NCI-H2196 treated with DMSO at 0.1 percent for 48 hours (cell line): ENCODE data around the gene UNCX.
"Not testable (repeated sequence)": the region's sequence is repeated elsewhere in the genome, so short reads cannot be mapped to it uniquely, and the experiment has no call there.

ENCODE experiments used
- DNase-seq: peaks from one replicate; lab custom pipeline; 2025; ENCODE audit not compliant: unreplicated experiment; lab: John Stamatoyannopoulos, UW

Gene UNCX

DNA sequence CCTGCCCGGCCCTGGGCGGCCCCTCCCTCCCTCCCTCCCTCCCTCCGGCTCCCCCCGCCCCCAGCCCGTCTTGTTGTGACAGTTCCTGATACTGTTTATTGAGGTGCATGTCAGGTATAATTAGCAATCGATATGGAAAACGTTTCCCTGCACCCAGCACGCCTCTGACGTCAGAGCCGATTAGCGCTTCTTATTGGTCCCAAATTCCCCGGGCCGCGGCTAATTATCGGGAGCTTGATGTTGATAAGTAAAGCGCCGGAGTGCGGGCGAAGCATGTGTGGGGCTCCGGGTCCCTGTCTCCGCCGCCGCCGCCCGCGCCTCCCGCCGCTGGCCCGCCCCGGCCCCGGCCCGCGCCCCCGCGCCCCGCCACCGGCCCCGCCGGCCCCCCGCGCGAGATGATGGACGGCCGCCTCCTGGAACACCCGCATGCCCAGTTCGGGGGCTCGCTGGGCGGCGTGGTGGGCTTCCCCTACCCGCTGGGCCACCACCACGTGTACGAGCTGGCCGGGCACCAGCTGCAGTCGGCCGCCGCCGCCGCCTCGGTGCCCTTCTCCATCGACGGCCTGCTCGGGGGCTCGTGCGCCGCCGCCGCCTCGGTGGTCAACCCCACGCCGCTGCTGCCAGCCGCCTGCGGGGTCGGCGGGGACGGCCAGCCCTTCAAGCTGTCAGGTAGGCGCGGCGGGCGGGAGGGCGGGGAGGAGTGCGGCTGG, at the start of gene UNCX:
Gene UNCX, plus strand, starts transcription at position 250 of the 710 bp plus-strand sequence. Its CDS starts 146 bp downstream, at position 396.
- DNase-seq: no peak

GRCh38 chr7:1187127-1187526, 45.5 kb upstream of the UNCX start:
- no peak for DNase-seq

GRCh38 chr7:1188720-1189294, 43.9 kb upstream of the UNCX start:
- no peak for DNase-seq

- no peak for DNase-seq
Observed at GRCh38 chr7:1189986-1190772, 42.5 kb upstream of the UNCX start.

- no peak for DNase-seq
Observed at GRCh38 chr7:1192171-1192676, 40.4 kb upstream of the UNCX start.

DNA sequence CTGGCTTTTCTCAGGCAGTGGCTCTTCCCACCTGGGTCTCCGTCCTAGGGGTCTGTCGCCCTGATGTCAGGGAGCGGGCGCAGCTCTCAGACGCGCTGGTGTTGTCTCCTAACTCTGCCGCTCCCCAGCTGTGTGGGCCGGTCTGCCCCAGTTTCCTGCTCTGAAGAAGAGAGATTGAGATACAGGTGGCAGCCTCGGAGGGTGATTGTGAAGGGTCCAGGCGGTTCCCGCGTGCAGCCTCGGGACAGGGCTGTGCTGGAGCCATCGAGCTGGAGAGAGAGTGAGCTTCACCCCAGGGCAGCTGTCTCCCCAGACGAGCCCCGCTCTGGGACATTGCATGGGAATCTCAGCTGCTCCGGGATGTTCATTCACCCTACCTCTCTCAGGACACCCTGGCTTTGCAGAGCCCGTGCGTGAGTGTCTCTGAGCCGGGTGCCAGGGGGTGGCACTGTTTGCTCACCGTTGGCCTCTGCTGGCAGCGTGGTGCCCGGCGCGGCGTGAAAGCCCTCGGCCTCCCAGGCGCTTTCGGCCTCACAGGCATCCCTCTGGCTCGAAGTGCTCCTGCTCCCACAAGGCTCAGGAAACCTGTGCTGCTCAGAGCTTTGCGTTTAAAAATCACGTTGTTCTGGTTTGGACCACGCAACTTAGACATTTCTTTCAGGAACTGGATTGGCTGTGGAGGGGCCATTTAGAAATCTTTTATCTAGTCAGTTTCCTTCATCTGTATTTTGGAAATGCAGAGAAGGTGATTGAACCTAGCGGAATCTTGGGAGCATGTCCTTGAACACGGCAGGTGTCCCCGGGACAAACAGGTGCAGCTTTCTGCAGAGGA, 38.9 kb upstream of the UNCX start:
- peak; percentile 45 for DNase-seq

DNA sequence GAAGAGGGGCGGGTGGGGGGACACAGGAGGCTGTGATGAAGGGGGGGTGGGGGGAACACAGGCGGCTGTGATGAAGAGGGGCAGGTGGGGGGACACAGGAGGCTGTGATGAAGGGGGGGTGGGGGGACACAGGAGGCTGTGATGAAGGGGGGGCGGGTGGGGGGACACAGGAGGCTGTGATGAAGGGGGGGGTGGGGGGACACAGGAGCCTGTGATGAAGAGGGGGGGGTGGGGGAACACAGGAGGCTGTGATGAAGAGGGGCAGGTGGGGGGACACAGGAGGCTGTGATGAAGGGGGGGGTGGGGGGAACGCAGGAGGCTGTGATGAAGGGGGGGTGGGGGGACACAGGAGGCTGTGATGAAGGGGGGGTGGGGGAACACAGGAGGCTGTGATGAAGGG, 36.2 kb upstream of the UNCX start:
- DNase-seq: not testable (repeated sequence)

DNA sequence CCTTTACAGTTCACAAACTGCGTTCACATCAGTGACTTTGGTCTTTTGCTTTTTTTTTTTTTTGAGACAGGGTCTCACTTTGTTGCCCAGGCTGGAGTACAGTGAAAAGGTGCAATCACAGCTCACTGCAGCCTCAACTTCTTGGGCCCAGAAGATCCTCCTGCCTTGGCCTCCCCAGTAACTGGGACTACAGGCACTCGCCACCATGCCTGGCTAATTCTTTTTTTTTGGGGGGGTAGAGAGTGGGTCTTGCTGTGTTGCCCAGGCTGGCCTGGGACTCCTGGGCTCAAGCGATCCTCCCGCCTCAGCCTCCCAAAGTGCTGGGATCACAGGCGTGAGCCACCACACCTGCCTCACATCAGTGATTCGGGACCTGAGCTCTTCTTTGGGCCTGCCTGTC, 35.7 kb upstream of the UNCX start:
- DNase-seq: no peak

GRCh38 chr7:1197997-1198625, 34.6 kb upstream of the UNCX start:
- no peak for DNase-seq

GRCh38 chr7:1200045-1200444, 32.6 kb upstream of the UNCX start:
- DNase-seq: no peak

DNA sequence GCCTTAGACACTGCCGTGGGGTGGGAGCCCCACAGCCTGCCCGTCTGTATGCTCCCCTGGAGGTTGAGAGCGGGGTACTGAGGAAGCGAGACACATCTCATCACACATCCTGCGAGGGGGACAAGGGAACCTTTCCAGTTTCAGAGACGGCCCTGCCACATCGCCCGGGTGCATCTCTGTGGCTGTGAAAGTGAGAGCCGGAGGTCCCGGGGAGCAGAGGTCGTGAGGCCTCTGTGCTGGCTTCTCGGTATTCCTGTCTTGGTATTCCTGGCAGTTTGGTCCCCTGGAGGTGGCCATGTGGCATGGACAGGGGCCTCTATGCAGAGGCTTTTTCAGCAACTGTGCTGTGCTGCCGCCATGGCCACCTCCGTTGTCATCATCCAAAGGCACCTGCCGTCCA, 30.8 kb upstream of the UNCX start:
- no peak for DNase-seq

- DNase-seq: not testable (repeated sequence)
Observed at GRCh38 chr7:1202914-1203313, 29.8 kb upstream of the UNCX start.

GRCh38 chr7:1204460-1205140, 28.1 kb upstream of the UNCX start:
- no peak for DNase-seq

GRCh38 chr7:1205742-1206141, 26.9 kb upstream of the UNCX start:
- DNase-seq: not testable (repeated sequence)

DNA sequence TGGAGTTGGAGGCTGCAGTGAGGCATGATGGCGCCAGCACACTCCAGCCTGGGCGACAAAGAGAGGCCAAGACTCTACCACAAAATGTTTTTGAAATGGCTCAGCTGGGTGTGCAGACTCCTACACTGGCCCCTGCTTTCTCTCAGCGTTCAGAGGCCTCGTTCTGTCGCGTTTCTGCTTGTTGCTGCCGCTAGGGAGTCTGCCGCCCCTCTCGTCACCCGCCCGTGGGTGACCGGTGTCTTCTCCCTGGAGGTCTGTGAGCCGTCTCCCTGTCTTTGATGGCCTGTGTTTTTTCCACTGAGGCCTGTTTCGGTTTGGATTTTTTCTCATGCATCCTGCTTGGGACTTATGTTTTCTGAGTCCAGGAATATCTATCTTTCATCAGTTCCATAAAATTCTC, 23.6 kb upstream of the UNCX start:
- DNase-seq: no peak

GRCh38 chr7:1210321-1210978, 22.2 kb upstream of the UNCX start:
- DNase-seq: no peak

GRCh38 chr7:1210979-1211608, 21.6 kb upstream of the UNCX start:
- DNase-seq: no peak

- DNase-seq: no peak
Observed at GRCh38 chr7:1211611-1212010, 21.1 kb upstream of the UNCX start.

DNA sequence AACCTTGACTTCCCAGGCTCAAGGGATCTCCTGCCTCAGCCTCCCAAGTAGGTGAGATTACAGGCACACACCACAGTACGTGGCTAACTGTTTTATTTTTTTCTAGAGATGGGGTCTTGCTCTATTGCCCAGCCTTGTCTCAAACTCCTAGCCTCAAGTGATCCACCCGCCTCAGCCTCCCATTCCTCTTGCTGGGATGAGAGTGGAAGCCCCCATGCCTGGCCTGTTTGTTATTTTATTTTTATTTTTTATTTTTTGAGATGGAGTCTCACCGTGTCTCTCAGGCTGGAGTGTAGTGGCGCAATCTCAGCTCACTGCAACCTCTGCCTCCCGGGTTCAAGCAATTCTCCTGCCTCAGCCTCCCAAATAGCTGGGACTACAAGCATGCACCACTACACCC, 20.6 kb upstream of the UNCX start:
- DNase-seq: not testable (repeated sequence)
